NCI-H345 (cell line): ENCODE measurements around the gene CELF5.
"Not testable (repeated sequence)": the region's sequence is repeated elsewhere in the genome, so short reads cannot be mapped to it uniquely, and the experiment has no call there.

Source experiments
- DNase-seq: peaks from one replicate; lab custom pipeline; 2025; lab: John Stamatoyannopoulos, UW

The CELF5 gene

DNA sequence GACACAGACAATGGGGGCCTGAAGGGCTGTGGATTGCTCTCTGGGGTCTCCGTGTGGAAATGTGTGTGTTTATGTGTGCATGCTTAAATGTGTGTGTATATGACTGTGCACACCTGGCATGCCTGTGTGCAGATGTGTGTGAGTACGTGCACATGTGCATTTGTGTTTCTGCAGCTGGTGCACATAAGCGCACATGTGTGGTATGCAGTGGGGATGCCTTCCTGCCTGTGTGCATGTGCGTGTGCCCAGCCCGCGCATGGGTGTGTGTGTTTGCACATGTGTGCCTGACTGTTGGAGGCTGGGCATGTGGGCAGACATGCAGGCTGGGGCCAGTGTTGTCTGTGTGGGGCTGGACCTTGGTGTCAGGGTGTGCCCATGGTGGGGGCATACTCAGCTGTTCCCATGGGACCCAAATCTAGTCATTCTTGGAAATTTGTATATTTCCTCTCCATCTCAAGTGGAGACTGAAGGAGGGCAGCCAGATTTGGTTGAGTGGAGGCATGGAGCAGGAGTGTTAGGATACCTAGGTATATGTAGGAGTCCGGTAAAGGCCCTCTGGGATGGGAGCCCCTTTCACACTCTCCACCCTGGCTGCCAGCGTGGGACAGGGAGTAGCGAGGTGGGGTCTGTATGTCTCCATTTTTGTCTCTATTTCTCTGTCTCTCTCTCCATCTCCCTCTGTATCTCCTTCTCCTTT is 49.9 kb downstream of the CELF5 start:
- DNase-seq = no peak

DNA sequence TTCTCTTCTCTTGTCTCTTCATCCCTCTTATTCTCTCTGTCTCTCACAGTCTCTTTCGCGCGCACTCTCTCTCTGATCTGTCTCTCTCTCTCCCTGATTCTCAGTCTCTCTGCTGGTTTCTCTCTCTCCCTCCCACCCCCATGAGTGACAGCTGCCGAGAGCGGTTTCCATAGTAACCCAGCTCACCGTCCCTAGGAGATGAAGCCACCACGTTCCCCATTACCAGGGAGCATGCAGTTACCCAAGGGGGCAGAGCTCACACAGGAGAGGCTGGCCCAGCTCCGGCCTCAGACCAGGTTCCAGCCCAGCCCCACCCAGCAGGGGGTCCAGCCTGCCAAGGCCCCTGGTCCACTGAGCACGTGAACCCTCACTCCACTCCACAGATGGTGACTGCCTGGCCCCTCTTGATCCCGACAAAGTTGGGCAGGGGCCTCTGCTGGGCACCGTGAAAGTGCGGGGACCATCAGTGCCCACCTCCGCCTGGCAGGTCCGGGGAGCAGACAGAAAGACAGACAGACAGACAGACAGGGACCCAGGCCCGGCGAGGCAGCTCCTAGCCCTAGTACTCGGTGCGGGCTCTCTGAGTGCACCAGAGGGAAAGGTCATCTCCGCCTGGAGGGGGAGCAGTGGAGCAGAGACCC is 50.6 kb downstream of the CELF5 start:
- peak; percentile 57 for DNase-seq

GRCh38 chr19:3275583-3276340 is 51.3 kb downstream of the CELF5 start:
- peak; percentile 98 for DNase-seq

DNA sequence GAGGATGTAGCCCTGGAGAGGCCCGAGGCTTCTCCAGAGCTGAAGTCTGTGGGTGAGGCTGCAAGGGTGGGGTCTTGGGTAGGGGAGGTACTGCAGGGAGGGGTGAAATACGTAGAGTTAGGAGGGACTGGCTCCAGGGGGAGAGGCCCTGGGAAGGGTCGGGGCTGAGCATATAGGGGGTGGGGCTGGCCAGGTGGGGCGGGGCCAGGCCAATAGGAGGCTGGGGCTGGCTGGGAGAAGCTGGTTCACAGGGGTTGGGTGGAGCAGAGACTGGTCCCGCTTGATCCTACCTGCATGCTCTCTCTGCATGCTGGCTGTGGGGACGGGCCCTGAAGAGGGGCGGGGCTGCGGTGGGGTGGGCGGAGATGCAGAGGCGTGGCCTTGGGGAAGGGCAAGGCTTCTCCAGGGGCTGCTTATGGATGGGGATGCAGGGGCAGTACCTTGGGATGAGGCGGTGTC is 51.9 kb downstream of the CELF5 start:
- peak; percentile 98 for DNase-seq

- no peak for DNase-seq
These were observed 53.2 kb downstream of the CELF5 start for GRCh38 chr19:3277649-3278048.

DNA sequence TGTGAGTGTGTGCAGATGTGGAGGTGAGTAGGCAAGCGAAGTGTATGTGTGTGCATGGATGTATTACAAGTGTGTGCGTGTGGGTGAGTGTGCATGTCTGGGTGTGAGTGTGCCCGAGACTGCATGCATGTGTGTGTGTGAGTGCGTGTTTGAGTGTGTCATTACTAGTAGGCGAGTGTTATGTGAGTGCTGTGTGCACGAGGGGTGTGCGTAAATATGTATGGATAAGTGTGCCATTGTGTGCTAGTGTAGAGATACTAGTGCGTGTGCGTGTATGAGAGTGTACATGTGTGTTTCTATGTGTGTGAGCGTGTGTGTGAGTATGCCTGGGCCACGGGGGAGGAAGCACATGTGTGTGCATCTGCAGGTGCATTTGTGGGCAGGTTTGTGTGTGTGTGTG is 53.8 kb downstream of the CELF5 start:
- no peak for DNase-seq

GRCh38 chr19:3278749-3279148 is 54.3 kb downstream of the CELF5 start:
- DNase-seq = no peak

DNA sequence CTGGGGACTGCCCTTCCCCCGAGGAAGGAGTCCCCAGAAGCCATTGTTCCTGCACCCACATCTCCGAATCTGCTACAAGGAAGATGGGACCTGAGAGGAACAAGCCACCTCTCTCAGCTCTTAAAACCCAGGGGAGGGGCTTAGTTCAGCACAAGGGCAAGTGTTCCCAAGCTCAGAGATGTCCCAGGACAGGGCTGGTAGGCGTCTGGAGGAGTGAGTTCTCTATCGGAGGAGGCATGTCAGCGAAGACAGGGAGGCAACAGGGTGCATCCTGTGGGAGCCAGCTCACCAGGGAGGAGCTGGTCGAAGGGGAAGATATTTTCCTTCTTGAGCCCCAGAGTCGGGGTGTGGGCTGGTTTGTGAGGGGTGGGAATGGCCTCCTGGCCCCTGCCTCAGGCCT is 54.8 kb downstream of the CELF5 start:
- DNase-seq = no peak

DNA sequence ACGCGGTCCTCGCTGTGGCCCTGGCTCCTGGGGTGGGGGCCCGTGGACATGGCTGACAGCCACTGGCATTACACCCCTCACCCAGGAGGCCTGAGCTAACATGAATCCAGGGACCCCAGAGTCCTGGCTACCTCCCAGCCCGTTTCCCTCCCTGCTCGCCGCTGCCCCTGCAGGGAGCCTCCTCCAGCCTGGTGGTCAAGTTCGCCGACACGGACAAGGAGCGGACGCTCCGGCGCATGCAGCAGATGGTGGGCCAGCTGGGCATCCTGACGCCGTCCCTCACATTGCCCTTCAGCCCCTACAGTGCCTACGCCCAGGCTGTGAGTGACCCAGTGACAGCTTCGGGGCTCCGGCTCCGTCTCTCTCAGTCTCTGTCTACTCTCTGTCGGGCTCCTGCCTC is 56.6 kb downstream of the CELF5 start:
- DNase-seq = no peak

DNA sequence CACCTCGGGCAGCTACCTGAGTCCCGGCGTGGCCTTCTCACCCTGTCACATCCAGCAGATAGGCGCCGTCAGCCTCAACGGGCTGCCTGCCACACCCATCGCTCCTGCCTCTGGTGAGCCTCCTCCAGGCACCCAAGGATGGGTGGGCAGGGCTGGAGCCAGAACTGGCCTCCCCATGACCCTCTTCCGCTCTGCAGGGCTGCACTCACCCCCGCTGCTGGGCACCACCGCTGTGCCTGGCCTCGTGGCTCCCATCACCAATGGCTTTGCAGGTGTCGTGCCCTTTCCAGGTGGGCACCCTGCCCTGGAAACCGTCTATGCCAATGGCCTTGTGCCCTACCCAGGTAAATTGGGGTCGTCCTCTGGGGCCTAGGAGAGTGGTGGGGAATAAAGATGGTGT is 57.7 kb downstream of the CELF5 start:
- no peak for DNase-seq

- no peak for DNase-seq
These were observed 58.1 kb downstream of the CELF5 start for GRCh38 chr19:3282564-3282963.

GRCh38 chr19:3283246-3283751 is 58.8 kb downstream of the CELF5 start:
- DNase-seq = no peak

GRCh38 chr19:3283886-3284657 is 59.6 kb downstream of the CELF5 start:
- no peak for DNase-seq

DNA sequence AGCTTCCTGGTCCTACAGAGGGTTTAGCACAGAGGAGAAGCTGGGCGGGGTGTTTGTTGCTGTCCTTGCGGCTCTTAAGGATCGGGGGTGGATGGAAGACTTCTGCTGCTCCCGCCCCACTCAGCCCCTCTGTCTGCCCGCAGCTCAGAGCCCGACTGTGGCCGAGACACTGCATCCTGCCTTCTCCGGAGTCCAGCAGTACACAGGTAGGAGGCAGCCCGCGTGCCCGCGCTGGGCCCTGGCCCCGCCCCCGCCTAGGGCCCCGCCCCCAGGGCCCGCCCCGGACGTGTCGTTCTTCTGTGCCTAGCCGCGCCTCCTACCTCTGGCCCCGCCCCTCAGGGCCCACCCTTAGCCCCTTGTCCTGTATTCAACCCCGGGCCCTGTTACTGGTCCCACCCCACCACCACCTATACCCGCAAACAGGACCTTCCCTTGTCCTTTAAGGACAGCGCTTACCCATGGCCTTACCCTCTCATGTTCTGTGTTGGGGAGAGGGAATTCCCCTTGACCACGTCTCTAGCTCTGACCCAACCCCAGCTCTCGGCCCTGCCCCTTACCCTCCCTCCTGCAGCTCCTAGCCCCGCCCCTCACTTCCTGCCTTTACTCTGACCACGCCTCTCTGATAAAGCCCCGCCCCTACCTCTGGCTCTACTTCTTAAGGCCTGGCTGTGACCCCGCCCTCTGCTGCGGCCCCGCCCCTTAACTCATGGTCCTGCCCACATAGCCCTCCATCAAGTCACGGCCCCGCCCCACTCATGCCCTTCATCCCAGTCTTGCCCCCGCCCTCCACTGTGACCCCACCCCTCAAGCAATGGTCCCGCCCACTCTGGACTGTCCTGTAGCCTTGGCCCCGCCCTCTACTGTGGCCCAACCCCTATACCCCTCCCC is 60.5 kb downstream of the CELF5 start:
- peak; percentile 86 for DNase-seq

DNA sequence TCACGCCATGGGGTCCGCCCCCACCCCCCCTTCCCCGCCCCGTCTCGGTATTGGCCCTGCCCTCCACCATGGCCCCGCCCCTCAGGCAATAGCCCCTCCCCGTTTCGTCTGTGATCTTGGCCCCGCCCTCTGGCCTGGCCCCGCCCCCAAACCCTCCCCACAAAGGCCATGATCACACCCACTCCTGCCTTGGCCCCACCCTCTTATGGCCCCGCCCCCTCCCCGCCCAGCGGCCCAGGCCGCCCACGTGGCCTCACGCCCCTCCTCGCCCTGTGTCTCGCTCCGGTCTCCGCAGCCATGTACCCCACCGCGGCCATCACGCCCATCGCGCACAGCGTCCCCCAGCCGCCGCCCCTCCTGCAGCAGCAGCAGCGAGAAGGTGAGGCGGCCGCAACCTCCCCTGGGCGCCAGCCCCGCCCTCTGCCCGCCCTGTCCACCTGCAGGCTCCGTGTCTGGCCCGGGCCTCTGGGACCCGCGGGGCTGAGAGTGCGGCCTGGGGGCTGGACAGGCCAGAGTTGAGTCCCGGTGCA is 61.3 kb downstream of the CELF5 start:
- peak; percentile 75 for DNase-seq

GRCh38 chr19:3287814-3288213 is 63.4 kb downstream of the CELF5 start:
- no peak for DNase-seq

DNA sequence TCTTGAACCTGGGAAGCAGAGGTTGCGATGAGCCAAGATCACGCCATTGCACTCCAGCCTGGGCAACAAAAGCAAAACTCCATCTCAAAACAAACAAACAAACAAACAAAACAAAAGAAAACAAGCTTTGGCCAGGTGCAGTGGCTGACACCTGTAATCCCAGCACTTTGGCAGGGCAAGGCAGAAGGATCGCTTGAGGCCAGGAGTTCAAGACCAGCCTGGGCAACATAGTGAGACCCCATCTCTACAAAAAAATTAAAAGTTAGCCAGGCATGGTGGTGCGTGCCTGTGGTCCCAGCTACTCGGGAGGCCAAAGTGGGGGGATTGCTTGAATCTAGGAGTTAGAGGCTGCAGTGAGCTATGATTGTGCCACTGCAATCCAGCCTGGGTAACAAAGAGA is 64.0 kb downstream of the CELF5 start:
- DNase-seq = not testable (repeated sequence)

DNA sequence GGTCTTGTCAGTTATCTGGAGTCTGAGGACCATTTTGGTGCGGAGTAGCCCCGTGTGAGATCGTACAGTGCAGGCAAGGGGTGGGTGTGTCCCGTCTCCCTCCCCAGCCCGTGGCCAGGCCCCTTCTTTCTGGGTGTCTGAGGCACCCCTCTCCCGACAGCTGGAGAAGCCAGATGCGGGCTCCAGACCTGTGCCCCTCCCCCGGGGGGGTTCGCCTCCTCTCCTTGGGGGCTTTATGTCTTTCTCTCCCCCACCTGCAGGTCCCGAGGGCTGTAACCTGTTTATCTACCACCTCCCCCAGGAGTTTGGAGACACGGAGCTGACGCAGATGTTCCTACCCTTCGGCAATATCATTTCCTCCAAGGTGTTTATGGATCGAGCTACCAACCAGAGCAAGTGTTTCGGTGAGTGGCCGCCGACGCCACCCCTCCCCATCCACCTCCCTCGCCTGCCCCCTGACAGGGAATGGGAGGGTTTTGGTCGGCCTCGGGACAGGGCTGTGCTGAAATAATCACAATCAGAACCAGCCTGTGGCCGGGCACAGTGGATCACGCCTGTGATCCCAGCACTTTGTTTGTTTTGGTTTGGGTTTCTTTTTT is 65.6 kb downstream of the CELF5 start:
- no peak for DNase-seq

- DNase-seq = not testable (repeated sequence)
These were observed 66.4 kb downstream of the CELF5 start for GRCh38 chr19:3290858-3291257.

GRCh38 chr19:3291644-3292043 is 67.2 kb downstream of the CELF5 start:
- no peak for DNase-seq
